MM.1S (cell line): ENCODE data around the gene ATG101.

Experiments
- DNase-seq: peaks from one replicate; pipeline ENCODE4 v3.0.0-alpha.2; 2015
- H2AFZ ChIP-seq: fragments of 300-600 bp; sonication (generic); 2 replicates; pipeline ENCODE4 v1.6.0; 2016; ENCODE audit warnings: antibody characterized with exemption, low read length
- H3F3A ChIP-seq: fragments of 300-600 bp; sonication (generic); 2 replicates; pipeline ENCODE4 v1.6.1; 2016; ENCODE audit warnings: mild to moderate bottlenecking, antibody characterized with exemption, low read length, moderate library complexity, mixed read lengths; ENCODE audit not compliant: insufficient read depth
- H3K27ac ChIP-seq: fragments of 300-600 bp; sonication (generic); 2 replicates; pipeline ENCODE4 v1.5.1; 2016; ENCODE audit warnings: mild to moderate bottlenecking, low read length
- H3K27me3 ChIP-seq: fragments of 300-600 bp; sonication (generic); replicated peaks from 2 replicates; pipeline ENCODE4 v1.6.0; 2016; ENCODE audit warnings: low read length; ENCODE audit not compliant: insufficient read depth
- H3K36me3 ChIP-seq: fragments of 300-600 bp; sonication (generic); replicated peaks from 2 replicates; pipeline ENCODE4 v1.6.1; 2016; ENCODE audit warnings: mild to moderate bottlenecking, low read length, mixed read lengths; ENCODE audit not compliant: insufficient read depth
- H3K4me1 ChIP-seq: fragments of 300-600 bp; sonication (generic); 2 replicates; pipeline ENCODE4 v1.6.1; 2016; ENCODE audit warnings: low read length, mixed read lengths
- H3K4me2 ChIP-seq: fragments of 300-600 bp; sonication (generic); 2 replicates; pipeline ENCODE4 v1.6.0; 2016; ENCODE audit warnings: low read depth, low read length
- H3K4me3 ChIP-seq: fragments of 300-600 bp; sonication (generic); 2 replicates; pipeline ENCODE4 v1.5.1; 2016; ENCODE audit warnings: low read length, mixed read lengths
- H3K79me2 ChIP-seq: fragments of 300-600 bp; sonication (generic); 2 replicates; pipeline ENCODE4 v1.6.1; 2016; ENCODE audit warnings: mixed run types, low read length, mixed read lengths
- H3K9ac ChIP-seq: fragments of 300-600 bp; sonication (generic); 2 replicates; pipeline ENCODE4 v1.6.1; 2016; ENCODE audit warnings: low read length, mixed read lengths
- H3K9me2 ChIP-seq: fragments of 300-600 bp; sonication (generic); replicated peaks from 2 replicates; pipeline ENCODE4 v1.6.1; 2016; ENCODE audit warnings: mild to moderate bottlenecking, low read length, mixed read lengths; ENCODE audit not compliant: insufficient read depth
- H3K9me3 ChIP-seq: fragments of 300-600 bp; sonication (generic); replicated peaks from 2 replicates; pipeline ENCODE4 v1.6.1; 2016; ENCODE audit warnings: mild to moderate bottlenecking, low read length, mixed read lengths; ENCODE audit not compliant: insufficient read depth
- H4K20me1 ChIP-seq: fragments of 300-600 bp; sonication (generic); 2 replicates; pipeline ENCODE4 v1.6.1; 2016; ENCODE audit warnings: mild to moderate bottlenecking, low read length, moderate library complexity, mixed read lengths; ENCODE audit not compliant: insufficient read depth
- CTCF ChIP-seq: fragments of 300-600 bp; sonication (generic); IDR thresholded peaks from 2 replicates; pipeline ENCODE4 v1.5.1; 2016; ENCODE audit warnings: antibody characterized with exemption, low read length, mixed read lengths
- EZH2 ChIP-seq: fragments of 300-600 bp; sonication (generic); optimal IDR thresholded peaks from 2 replicates; pipeline ENCODE3; 2017; ENCODE audit warnings: low read depth, mild to moderate bottlenecking, antibody characterized with exemption, low read length, mixed read lengths
- EZH2phosphoT487 ChIP-seq: fragments of 300-600 bp; sonication (generic); IDR thresholded peaks from 2 replicates; pipeline ENCODE4 v1.6.1; 2018; ENCODE audit warnings: antibody characterized with exemption, low read length

ATG101 gene

GRCh38 chr12:52052468-52053186 is 17.2 kb upstream of the ATG101 start:
- peak overlapping the region; percentile 93; the same call in 1 of the 2 replicates for H3K9ac ChIP-seq
- H3K4me3 ChIP-seq = peak overlapping the region; percentile 29; the same call in 1 of the 2 replicates
- no peak for DNase-seq

GRCh38 chr12:52053536-52054209 is 16.1 kb upstream of the ATG101 start:
- no peaks in the 10 kb centered on the region for H3K9me2 ChIP-seq
- peaks cover 21% of the 10 kb centered on the region for H3F3A ChIP-seq
- H3K27ac ChIP-seq = no peak overlapping the region
- H3K4me2 ChIP-seq = no peak overlapping the region
- no peaks in the 10 kb centered on the region for H3K9me3 ChIP-seq
- no peaks in the 10 kb centered on the region for H3K36me3 ChIP-seq
- no peak overlapping the region for H2AFZ ChIP-seq
- H3K27me3 ChIP-seq = no peaks in the 10 kb centered on the region
- DNase-seq = no peak
- no peak overlapping the region for H3K4me3 ChIP-seq
- H3K9ac ChIP-seq = no peak overlapping the region
- peaks cover 26% of the 10 kb centered on the region for H3K4me1 ChIP-seq
- no peaks in the 10 kb centered on the region for H4K20me1 ChIP-seq
- TF ChIP-seq EZH2 = no peak
- no peak for TF ChIP-seq CTCF
- H3K79me2 ChIP-seq = no peaks in the 10 kb centered on the region

More at GRCh38 chr12:52052468-52053186, 17.2 kb upstream of the ATG101 start:
- H3K27ac ChIP-seq = peak overlapping the region; percentile 87; the same call in 1 of the 2 replicates
- no peaks in the 10 kb centered on the region for H3K9me2 ChIP-seq
- H2AFZ ChIP-seq = no peak overlapping the region
- H3K9me3 ChIP-seq = no peaks in the 10 kb centered on the region
- H4K20me1 ChIP-seq = no peaks in the 10 kb centered on the region
- no peaks in the 10 kb centered on the region for H3K36me3 ChIP-seq
- H3K27me3 ChIP-seq = no peaks in the 10 kb centered on the region
- no peak for TF ChIP-seq EZH2
- TF ChIP-seq CTCF = no peak
- TF ChIP-seq EZH2phosphoT487 = no peak
- H3F3A ChIP-seq = peaks cover 21% of the 10 kb centered on the region
- no peaks in the 10 kb centered on the region for H3K79me2 ChIP-seq
- H3K4me2 ChIP-seq = peak overlapping the region; percentile 100
- H3K4me1 ChIP-seq = peaks cover 26% of the 10 kb centered on the region

- no peak overlapping the region for H3K27ac ChIP-seq
- no peaks in the 10 kb centered on the region for H4K20me1 ChIP-seq
- H3K9me3 ChIP-seq = no peaks in the 10 kb centered on the region
- no peaks in the 10 kb centered on the region for H3K36me3 ChIP-seq
- DNase-seq = no peak
- no peaks in the 10 kb centered on the region for H3K9me2 ChIP-seq
- no peak overlapping the region for H3K4me2 ChIP-seq
- H3F3A ChIP-seq = peaks cover 21% of the 10 kb centered on the region
- no peak overlapping the region for H2AFZ ChIP-seq
- H3K27me3 ChIP-seq = no peaks in the 10 kb centered on the region
- peaks cover 26% of the 10 kb centered on the region for H3K4me1 ChIP-seq
- no peak overlapping the region for H3K9ac ChIP-seq
- no peak overlapping the region for H3K4me3 ChIP-seq
- H3K79me2 ChIP-seq = no peaks in the 10 kb centered on the region
- no peak for TF ChIP-seq EZH2phosphoT487
- no peak for TF ChIP-seq EZH2
- TF ChIP-seq CTCF = no peak
Measured at GRCh38 chr12:52054231-52054832, 15.4 kb upstream of the ATG101 start.
